Upper lobe of left lung (tissue), 6 donors: ENCODE data around the gene BACE2. TPM values are rescaled to one million over a fixed set of nuclear protein-coding genes. Genes with fewer than 3 reads are reported as not detected.

Experiments used
- ATAC-seq, 2 donors: fragments of 200-7000 bp; cut with Tn5 transposase; one replicate each; pipeline ENCODE4 v1.9.1; 2022; ENCODE audit warnings: mild to moderate bottlenecking in 2 of 2, moderate library complexity in 2 of 2; ENCODE audit not compliant: low FRiP score in 2 of 2
- DNase-seq, 2 donors: peaks; one replicate each; pipeline ENCODE4 v3.0.0-alpha.2; 2019 to 2020
- H3K27ac ChIP-seq, 4 donors: fragments of 200-600 bp; sonication (generic); one replicate each; pipeline ENCODE4 v1.5.1; 2016 to 2019
- H3K27me3 ChIP-seq, 4 donors: fragments of 200-600 bp; sonication (generic); one replicate each; pipeline ENCODE4 v1.5.1; 2017 to 2019
- H3K36me3 ChIP-seq, 4 donors: fragments of 200-600 bp; sonication (generic); one replicate each; pipeline ENCODE4 v1.5.1; 2016 to 2019
- H3K4me1 ChIP-seq, 4 donors: fragments of 200-600 bp; sonication (generic); one replicate each; pipeline ENCODE4 v1.5.1; 2018 to 2019
- H3K4me3 ChIP-seq, 4 donors: fragments of 200-600 bp; sonication (generic); one replicate each; pipeline ENCODE4 v1.5.1; 2017 to 2019; ENCODE audit warnings: mild to moderate bottlenecking in 2 of 4, moderate library complexity in 1 of 4
- H3K9me3 ChIP-seq, 4 donors: fragments of 200-600 bp; sonication (generic); one replicate each; pipeline ENCODE4 v1.5.1; 2018 to 2019
- EP300 ChIP-seq, 4 donors: sonication (generic); formaldehyde crosslinking; IDR thresholded peaks; one replicate each; pipeline ENCODE4 v1.5.1; 2017; ENCODE audit warnings: antibody characterized with exemption in 4 of 4, control low read depth in 2 of 4
- POLR2A ChIP-seq, 4 donors: fragments of 450-650 bp; IDR thresholded peaks; one replicate each; pipeline ENCODE4 v1.5.1; 2016 to 2017; ENCODE audit warnings: antibody characterized with exemption in 4 of 4, mild to moderate bottlenecking in 2 of 4
- POLR2AphosphoS5 ChIP-seq, 2 donors: sonication (generic); formaldehyde crosslinking; IDR thresholded peaks; one replicate each; pipeline ENCODE4 v1.5.1; 2017; ENCODE audit warnings: antibody characterized with exemption in 2 of 2
- WGBS, 2 donors: methylation state at CpG; one replicate each; pipeline ENCODE4 v1.1.5; 2017 to 2018; 5-methylcytosine and 5-hydroxymethylcytosine counted together
- total RNA-seq, 6 donors: library from RNA; depleted of rRNA in 4 of 6; stranded (reverse); fragments of >200 nt in 4 of 6; gene quantifications; one replicate each; pipeline versions ENCODE4 v1.1.0 to v1.2.1, GENCODE V29; 2016 to 2021
- TF ChIP-seq, protein P1 (sequence below), 6 experiments: fragments of 450-650 bp in 4 of 6; fragments of 200-600 bp in 2 of 6; sonication (generic) in 2 of 6; IDR thresholded peaks; one replicate each; pipeline ENCODE4 v1.5.1; 2016 to 2019; ENCODE audit warnings: antibody characterized with exemption in 6 of 6
- donor health status: DM: no; HTN: no; CAD: no; lungs with moderate emphysema.
- donor health status: DM: no; HTN: yes; CAD: no; lungs with severe emphysema.

The BACE2 gene
- total RNA-seq, 6 donors from 2014 or later, result 15.1 to 43.0 (median 26.3) TPM

- H3K27ac ChIP-seq, result no peak overlapping the region
- H3K4me3 ChIP-seq, result no peak overlapping the region
- H3K36me3 ChIP-seq, result peaks cover 0 to 39% (median 3%) of the 10 kb centered on the region in 4 donors
- no peaks in the 10 kb centered on the region for H3K27me3 ChIP-seq
- WGBS, 2 donors, result 52 to 53% methylated on average over 3 of the region's 3 CpGs
- ATAC-seq, result no peak
- no peaks in the 10 kb centered on the region for H3K4me1 ChIP-seq
- no peak for DNase-seq
- peaks cover 0 to 7% (median 0%) of the 10 kb centered on the region in 4 donors for H3K9me3 ChIP-seq
- TF ChIP-seq POLR2AphosphoS5 (IDR thresholded peaks at IDR 0.05) (no peak), EP300 (IDR thresholded peaks at IDR 0.05) (no peak), POLR2A (IDR thresholded peaks at IDR 0.05) (no peak)
- TF ChIP-seq, protein P1, sequence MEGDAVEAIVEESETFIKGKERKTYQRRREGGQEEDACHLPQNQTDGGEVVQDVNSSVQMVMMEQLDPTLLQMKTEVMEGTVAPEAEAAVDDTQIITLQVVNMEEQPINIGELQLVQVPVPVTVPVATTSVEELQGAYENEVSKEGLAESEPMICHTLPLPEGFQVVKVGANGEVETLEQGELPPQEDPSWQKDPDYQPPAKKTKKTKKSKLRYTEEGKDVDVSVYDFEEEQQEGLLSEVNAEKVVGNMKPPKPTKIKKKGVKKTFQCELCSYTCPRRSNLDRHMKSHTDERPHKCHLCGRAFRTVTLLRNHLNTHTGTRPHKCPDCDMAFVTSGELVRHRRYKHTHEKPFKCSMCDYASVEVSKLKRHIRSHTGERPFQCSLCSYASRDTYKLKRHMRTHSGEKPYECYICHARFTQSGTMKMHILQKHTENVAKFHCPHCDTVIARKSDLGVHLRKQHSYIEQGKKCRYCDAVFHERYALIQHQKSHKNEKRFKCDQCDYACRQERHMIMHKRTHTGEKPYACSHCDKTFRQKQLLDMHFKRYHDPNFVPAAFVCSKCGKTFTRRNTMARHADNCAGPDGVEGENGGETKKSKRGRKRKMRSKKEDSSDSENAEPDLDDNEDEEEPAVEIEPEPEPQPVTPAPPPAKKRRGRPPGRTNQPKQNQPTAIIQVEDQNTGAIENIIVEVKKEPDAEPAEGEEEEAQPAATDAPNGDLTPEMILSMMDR (IDR thresholded peaks at IDR 0.05), result no peak
Measured at GRCh38 chr21:41258617-41259016, 90.7 kb downstream of the BACE2 start.

GRCh38 chr21:41260428-41260827 is 92.5 kb downstream of the BACE2 start:
- H3K27me3 ChIP-seq, result no peaks in the 10 kb centered on the region
- no peaks in the 10 kb centered on the region for H3K9me3 ChIP-seq
- H3K27ac ChIP-seq, result no peak overlapping the region
- DNase-seq (no peak), ATAC-seq (peak in 1 of 2 donors; percentile 53)
- H3K4me1 ChIP-seq, result no peaks in the 10 kb centered on the region
- H3K4me3 ChIP-seq, result no peak overlapping the region
- TF ChIP-seq, protein P1 (IDR thresholded peaks at IDR 0.05), result no peak
- TF ChIP-seq EP300 (IDR thresholded peaks at IDR 0.05) (no peak), POLR2A (IDR thresholded peaks at IDR 0.05) (no peak), POLR2AphosphoS5 (IDR thresholded peaks at IDR 0.05) (no peak)
- peaks cover 0 to 23% (median 0%) of the 10 kb centered on the region in 4 donors for H3K36me3 ChIP-seq
- 96 to 98% methylated on average over 7 to 8 of the region's 8 CpGs for WGBS, 2 donors

DNA sequence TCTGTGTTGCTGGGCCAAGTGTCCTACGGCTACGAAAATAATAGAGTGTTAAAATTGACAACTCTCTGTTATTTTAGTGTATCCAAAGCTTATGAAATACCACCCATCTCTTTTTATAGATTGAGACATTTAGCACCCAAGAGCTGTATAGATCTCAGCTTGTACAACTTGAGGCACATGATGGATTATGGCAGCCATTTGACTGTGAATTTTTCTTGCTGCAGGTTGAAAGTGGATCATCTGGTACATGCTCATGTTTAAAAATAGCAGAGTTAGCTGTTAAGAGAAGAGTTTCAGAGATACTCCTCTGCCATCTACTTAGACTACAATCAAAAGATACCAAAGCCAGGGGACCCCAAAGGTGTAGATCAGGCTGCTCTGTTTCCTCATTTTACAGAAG is 99.4 kb downstream of the BACE2 start:
- TF ChIP-seq POLR2A (IDR thresholded peaks at IDR 0.05) (no peak), EP300 (IDR thresholded peaks at IDR 0.05) (no peak), POLR2AphosphoS5 (IDR thresholded peaks at IDR 0.05) (no peak)
- TF ChIP-seq, protein P1 (IDR thresholded peaks at IDR 0.05), result no peak
- ATAC-seq (no peak), DNase-seq (no peak)
- H3K27ac ChIP-seq, result no peak overlapping the region
- no peaks in the 10 kb centered on the region for H3K36me3 ChIP-seq
- H3K4me1 ChIP-seq, result no peaks in the 10 kb centered on the region
- 93 to 100% methylated on average over 2 of the region's 2 CpGs for WGBS, 2 donors
- H3K4me3 ChIP-seq, result no peak overlapping the region
- peaks cover 0 to 10% (median 4%) of the 10 kb centered on the region in 4 donors for H3K9me3 ChIP-seq
- no peaks in the 10 kb centered on the region for H3K27me3 ChIP-seq

GRCh38 chr21:41269535-41269934 is 101.6 kb downstream of the BACE2 start:
- Histone ChIP-seq H3K4me3 (no peak overlapping the region), H3K27ac (no peak overlapping the region), H3K27me3 (no peaks in the 10 kb centered on the region), H3K4me1 (no peaks in the 10 kb centered on the region), H3K36me3 (peaks cover 0 to under 1% (median 0%) of the 10 kb centered on the region in 4 donors), H3K9me3 (peaks cover 0 to 10% (median 4%) of the 10 kb centered on the region in 4 donors)
- DNase-seq, result no peak
- no peak for ATAC-seq
- 50 to 58% methylated on average over 1 of the region's 1 CpG for WGBS, 2 donors
- TF ChIP-seq POLR2AphosphoS5 (IDR thresholded peaks at IDR 0.05) (no peak), POLR2A (IDR thresholded peaks at IDR 0.05) (no peak), EP300 (IDR thresholded peaks at IDR 0.05) (no peak)
- TF ChIP-seq, protein P1 (IDR thresholded peaks at IDR 0.05), result no peak

GRCh38 chr21:41277196-41277595 is 109.2 kb downstream of the BACE2 start:
- H3K36me3 ChIP-seq, result peaks cover 0 to 16% (median 4%) of the 10 kb centered on the region in 4 donors
- no peaks in the 10 kb centered on the region for H3K27me3 ChIP-seq
- no peak overlapping the region for H3K27ac ChIP-seq
- H3K9me3 ChIP-seq, result peaks cover 0 to 2% (median under 1%) of the 10 kb centered on the region in 4 donors
- ATAC-seq (no peak), DNase-seq (no peak)
- no peak overlapping the region for H3K4me3 ChIP-seq
- no peaks in the 10 kb centered on the region for H3K4me1 ChIP-seq
- TF ChIP-seq POLR2A (IDR thresholded peaks at IDR 0.05) (no peak), EP300 (IDR thresholded peaks at IDR 0.05) (no peak), POLR2AphosphoS5 (IDR thresholded peaks at IDR 0.05) (no peak)
- TF ChIP-seq, protein P1 (IDR thresholded peaks at IDR 0.05), result no peak
- 86 to 94% methylated on average over 12 of the region's 12 CpGs for WGBS, 2 donors
